Measurements from ENCODE around the gene NUFIP2. TPM values are rescaled to one million over a fixed set of nuclear protein-coding genes. Genes with fewer than 3 reads are reported as not detected.

Gene NUFIP2
- total RNA-seq, 2 donors from 2014 or later: 92.9 to 104 TPM

- H3K27me3 ChIP-seq (ENCODE audit: control insufficient read depth, insufficient read depth, low read length, poor library complexity, severe bottlenecking): no peaks in the 10 kb centered on the region
- peaks cover 5% of the 10 kb centered on the region for H3K4me1 Mint-ChIP-seq
- no peaks in the 10 kb centered on the region for H3K27me3 Mint-ChIP-seq (ENCODE audit: insufficient read depth)
- no peak overlapping the region for H3K27ac ChIP-seq (ENCODE audit: low read depth, low read length)
- TF ChIP-seq CTCF (conservative IDR thresholded peaks at IDR 0.05): no peak
- no peaks in the 10 kb centered on the region for H3K9me3 ChIP-seq (ENCODE audit: control insufficient read depth, low read length)
- no peak overlapping the region for H3K4me3 ChIP-seq (ENCODE audit: low read length)
- DNase-seq: no peak
- 96% methylated on average over 3 to 6 of the region's 6 CpGs for WGBS, 2 experiments (ENCODE audit: insufficient coverage in 1 of 2, insufficient read length in 1 of 2)
- H3K9ac ChIP-seq (ENCODE audit: extremely low read depth, low read length, poor library complexity, severe bottlenecking): no peak overlapping the region
- H3K9me3 Mint-ChIP-seq: no peaks in the 10 kb centered on the region
- no peak overlapping the region for H3K4me3 Mint-ChIP-seq
- H3K36me3 ChIP-seq (ENCODE audit: control insufficient read depth, insufficient read depth, low read length): no peaks in the 10 kb centered on the region
- no peaks in the 10 kb centered on the region for H3K36me3 Mint-ChIP-seq (ENCODE audit: low read depth)
- H3K27ac Mint-ChIP-seq: no peak overlapping the region
- peaks cover 2% of the 10 kb centered on the region for H3K4me1 ChIP-seq (ENCODE audit: control insufficient read depth, insufficient read depth, low read length)
Measured at GRCh38 chr17:29245401-29245800, 48.5 kb downstream of the NUFIP2 start.

GRCh38 chr17:29243792-29244191 is 50.2 kb downstream of the NUFIP2 start:
- DNase-seq: peak; percentile 71
- peak; percentile 74 for TF ChIP-seq CTCF (conservative IDR thresholded peaks at IDR 0.05)
- H3K9ac ChIP-seq (ENCODE audit: extremely low read depth, low read length, poor library complexity, severe bottlenecking): no peak overlapping the region
- no peak overlapping the region for H3K27ac ChIP-seq (ENCODE audit: low read depth, low read length)
- no peaks in the 10 kb centered on the region for H3K36me3 ChIP-seq (ENCODE audit: control insufficient read depth, insufficient read depth, low read length)
- H3K9me3 ChIP-seq (ENCODE audit: control insufficient read depth, low read length): no peaks in the 10 kb centered on the region
- Mint-ChIP-seq H3K27ac (no peak overlapping the region), H3K4me3 (no peak overlapping the region), H3K4me1 (peaks cover 5% of the 10 kb centered on the region), H3K9me3 (no peaks in the 10 kb centered on the region), H3K36me3 (ENCODE audit: low read depth) (no peaks in the 10 kb centered on the region), H3K27me3 (ENCODE audit: insufficient read depth) (no peaks in the 10 kb centered on the region)
- WGBS, 2 experiments (ENCODE audit: insufficient coverage in 1 of 2, insufficient read length in 1 of 2): 68 to 79% methylated on average over 3 to 4 of the region's 4 CpGs
- peaks cover 4% of the 10 kb centered on the region for H3K4me1 ChIP-seq (ENCODE audit: control insufficient read depth, insufficient read depth, low read length)
- H3K4me3 ChIP-seq (ENCODE audit: low read length): no peak overlapping the region
- H3K27me3 ChIP-seq (ENCODE audit: control insufficient read depth, insufficient read depth, low read length, poor library complexity, severe bottlenecking): no peaks in the 10 kb centered on the region

GRCh38 chr17:29242790-29243189 is 51.2 kb downstream of the NUFIP2 start:
- peaks cover 5% of the 10 kb centered on the region for H3K4me1 Mint-ChIP-seq
- 95 to 100% methylated on average over 5 to 6 of the region's 6 CpGs for WGBS, 2 experiments (ENCODE audit: insufficient coverage in 1 of 2, insufficient read length in 1 of 2)
- no peak for TF ChIP-seq CTCF (conservative IDR thresholded peaks at IDR 0.05)
- H3K27me3 ChIP-seq (ENCODE audit: control insufficient read depth, insufficient read depth, low read length, poor library complexity, severe bottlenecking): no peaks in the 10 kb centered on the region
- no peak for DNase-seq
- H3K36me3 Mint-ChIP-seq (ENCODE audit: low read depth): no peaks in the 10 kb centered on the region
- H3K9ac ChIP-seq (ENCODE audit: extremely low read depth, low read length, poor library complexity, severe bottlenecking): no peak overlapping the region
- H3K36me3 ChIP-seq (ENCODE audit: control insufficient read depth, insufficient read depth, low read length): no peaks in the 10 kb centered on the region
- peaks cover 4% of the 10 kb centered on the region for H3K4me1 ChIP-seq (ENCODE audit: control insufficient read depth, insufficient read depth, low read length)
- H3K4me3 ChIP-seq (ENCODE audit: low read length): no peak overlapping the region
- H3K9me3 Mint-ChIP-seq: no peaks in the 10 kb centered on the region
- no peak overlapping the region for H3K27ac ChIP-seq (ENCODE audit: low read depth, low read length)
- no peak overlapping the region for H3K4me3 Mint-ChIP-seq
- H3K27me3 Mint-ChIP-seq (ENCODE audit: insufficient read depth): no peaks in the 10 kb centered on the region
- no peaks in the 10 kb centered on the region for H3K9me3 ChIP-seq (ENCODE audit: control insufficient read depth, low read length)
- H3K27ac Mint-ChIP-seq: no peak overlapping the region
